ENCODE results near the gene LRFN2.

LRFN2 gene

DNA sequence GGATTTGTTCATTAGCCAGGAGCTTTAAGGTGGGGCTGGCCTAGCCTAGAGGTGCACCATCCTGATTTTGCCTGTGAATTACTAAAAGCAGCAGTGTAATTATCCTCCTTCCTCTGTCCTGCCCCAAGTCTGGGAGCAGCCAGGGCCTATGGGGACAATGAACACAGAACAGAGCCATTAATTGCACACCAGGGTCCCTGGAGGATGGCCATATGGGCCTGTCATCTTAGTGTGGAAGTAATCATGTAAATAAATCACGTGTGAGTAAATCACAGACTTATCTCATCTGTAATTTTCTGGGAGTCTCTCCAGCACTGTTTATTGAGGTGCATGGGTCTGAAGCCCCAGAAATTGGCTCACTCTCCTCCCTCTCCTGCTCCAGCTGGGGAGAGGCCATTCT, 176.3 kb downstream of the LRFN2 start:
- Histone ChIP-seq H3K36me3 (ENCODE audit: control insufficient read depth, insufficient read depth, low read length) (no peaks in the 10 kb centered on the region), H3K4me3 (ENCODE audit: low read depth, low read length) (no peak overlapping the region), H3K27me3 (ENCODE audit: control insufficient read depth, insufficient read depth, low read length) (no peaks in the 10 kb centered on the region), H3K27ac (no peak overlapping the region), H2AFZ (no peak overlapping the region), H3K9ac (no peak overlapping the region), H3K79me2 (no peaks in the 10 kb centered on the region), H3K4me2 (ENCODE audit: low read length) (no peak overlapping the region), H3K4me1 (no peaks in the 10 kb centered on the region), H3K9me3 (ENCODE audit: control insufficient read depth, low read length) (no peaks in the 10 kb centered on the region)
- no peak for TF ChIP-seq CTCF (IDR thresholded peaks at IDR 0.05)

DNA sequence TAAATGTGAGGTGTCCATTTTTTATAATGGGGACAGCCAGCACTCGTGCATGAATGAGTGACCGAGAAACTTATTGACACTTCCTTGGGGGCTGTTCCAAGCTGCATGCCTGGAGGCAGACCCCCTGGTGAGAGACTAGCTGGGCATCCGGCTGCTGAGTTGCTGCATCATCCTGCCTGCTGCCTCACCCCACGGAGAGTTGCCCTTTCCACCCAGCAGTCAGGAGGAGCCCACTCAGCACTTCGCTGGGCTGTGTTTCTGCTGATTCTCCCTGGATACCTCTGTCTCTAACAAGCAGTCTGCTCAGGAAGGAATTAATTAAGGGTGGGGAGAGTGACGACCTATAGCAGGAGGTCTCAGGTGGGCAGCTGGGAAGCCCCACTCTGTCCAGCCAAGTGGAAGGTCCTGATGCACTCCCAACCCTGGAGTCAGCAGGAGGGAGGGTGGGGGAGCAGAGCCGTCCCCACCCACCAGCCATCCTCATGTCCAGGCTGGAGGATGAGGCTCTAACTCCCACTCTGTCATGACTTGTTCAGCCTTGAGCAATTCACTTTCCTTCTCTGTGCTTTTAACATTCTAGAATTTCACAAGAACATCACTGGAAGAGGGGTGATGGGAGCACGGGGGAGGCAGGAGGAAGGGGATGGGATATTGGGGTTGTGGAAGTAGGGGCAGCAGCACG, 177.3 kb downstream of the LRFN2 start:
- no peaks in the 10 kb centered on the region for H3K36me3 ChIP-seq (ENCODE audit: control insufficient read depth, insufficient read depth, low read length)
- H2AFZ ChIP-seq, result no peak overlapping the region
- H3K27ac ChIP-seq, result no peak overlapping the region
- no peak overlapping the region for H3K9ac ChIP-seq
- no peak overlapping the region for H3K4me2 ChIP-seq (ENCODE audit: low read length)
- TF ChIP-seq CTCF (IDR thresholded peaks at IDR 0.05), result no peak
- no peaks in the 10 kb centered on the region for H3K9me3 ChIP-seq (ENCODE audit: control insufficient read depth, low read length)
- H3K27me3 ChIP-seq (ENCODE audit: control insufficient read depth, insufficient read depth, low read length), result no peaks in the 10 kb centered on the region
- H3K4me1 ChIP-seq, result no peaks in the 10 kb centered on the region
- H3K4me3 ChIP-seq (ENCODE audit: low read depth, low read length), result no peak overlapping the region
- H3K79me2 ChIP-seq, result no peaks in the 10 kb centered on the region

DNA sequence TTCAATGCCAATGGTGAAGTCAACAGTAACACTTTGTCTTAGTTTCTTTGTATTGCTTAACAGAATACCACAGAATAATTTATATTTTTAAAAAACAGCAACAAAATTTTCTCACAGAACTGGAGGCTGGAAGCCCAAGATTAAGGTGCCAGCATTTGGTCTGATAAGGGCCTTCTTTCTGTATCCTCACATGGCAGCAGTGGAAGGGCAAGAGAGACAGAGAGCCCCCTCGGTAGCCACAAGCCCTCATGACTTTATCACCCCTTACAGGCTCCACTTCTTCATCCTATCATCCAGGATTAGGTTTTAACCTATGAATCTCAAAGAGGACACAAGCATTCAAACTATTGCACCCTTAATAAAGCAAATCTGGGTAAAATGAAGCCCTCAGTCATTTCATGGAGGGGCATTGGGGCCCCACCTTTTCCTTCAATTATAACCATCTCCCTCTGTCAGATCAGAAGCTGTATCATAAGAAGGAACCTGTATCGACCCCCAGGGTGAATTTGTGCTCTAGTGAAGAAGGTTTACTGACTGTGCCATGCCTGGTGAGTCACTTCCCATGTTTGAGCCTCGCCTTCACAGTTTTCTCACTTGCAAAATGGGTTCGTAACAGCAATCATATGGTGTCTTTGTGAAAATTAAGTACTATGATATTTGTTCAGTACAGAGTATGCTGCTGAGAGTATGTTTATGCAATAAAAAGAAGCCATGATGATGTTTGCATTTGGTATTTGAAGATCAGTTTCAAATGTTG, 178.2 kb downstream of the LRFN2 start:
- no peaks in the 10 kb centered on the region for H3K4me1 ChIP-seq
- no peak overlapping the region for H3K27ac ChIP-seq
- H3K27me3 ChIP-seq (ENCODE audit: control insufficient read depth, insufficient read depth, low read length), result no peaks in the 10 kb centered on the region
- no peak overlapping the region for H2AFZ ChIP-seq
- no peaks in the 10 kb centered on the region for H3K9me3 ChIP-seq (ENCODE audit: control insufficient read depth, low read length)
- no peaks in the 10 kb centered on the region for H3K36me3 ChIP-seq (ENCODE audit: control insufficient read depth, insufficient read depth, low read length)
- no peak overlapping the region for H3K4me3 ChIP-seq (ENCODE audit: low read depth, low read length)
- TF ChIP-seq CTCF (IDR thresholded peaks at IDR 0.05), result no peak
- no peak overlapping the region for H3K4me2 ChIP-seq (ENCODE audit: low read length)
- H3K9ac ChIP-seq, result no peak overlapping the region
- no peaks in the 10 kb centered on the region for H3K79me2 ChIP-seq

- H3K79me2 ChIP-seq, result no peaks in the 10 kb centered on the region
- no peak for TF ChIP-seq CTCF (IDR thresholded peaks at IDR 0.05)
- no peak overlapping the region for H2AFZ ChIP-seq
- H3K27ac ChIP-seq, result no peak overlapping the region
- no peaks in the 10 kb centered on the region for H3K36me3 ChIP-seq (ENCODE audit: control insufficient read depth, insufficient read depth, low read length)
- no peaks in the 10 kb centered on the region for H3K9me3 ChIP-seq (ENCODE audit: control insufficient read depth, low read length)
- H3K27me3 ChIP-seq (ENCODE audit: control insufficient read depth, insufficient read depth, low read length), result no peaks in the 10 kb centered on the region
- no peak overlapping the region for H3K9ac ChIP-seq
- H3K4me3 ChIP-seq (ENCODE audit: low read depth, low read length), result no peak overlapping the region
- no peak overlapping the region for H3K4me2 ChIP-seq (ENCODE audit: low read length)
- H3K4me1 ChIP-seq, result no peaks in the 10 kb centered on the region
Measured at GRCh38 chr6:40407239-40407638, 179.9 kb downstream of the LRFN2 start.

Data from parathyroid adenoma (tissue), 2 donors.